Suppressor macrophage (primary cell): Measurements from ENCODE around the gene ALLC.
"Not testable (repeated sequence)": the region's sequence is repeated elsewhere in the genome, so short reads cannot be mapped to it uniquely, and the experiment has no call there.

Source experiments
- DNase-seq, 4 experiments: peaks; one replicate each; pipeline ENCODE4 v3.0.0-alpha.2; 2020 to 2022
- total RNA-seq, 17 experiments: gene quantifications; one replicate each; lab custom pipeline; 2026; ENCODE audit warnings: mixed read lengths in 6 of 17, inconsistent platforms in 3 of 17; lab: John Stamatoyannopoulos, UW

Gene ALLC
- total RNA-seq = 0 to 1.2 (median 0) reads per million in 17 experiments

DNA sequence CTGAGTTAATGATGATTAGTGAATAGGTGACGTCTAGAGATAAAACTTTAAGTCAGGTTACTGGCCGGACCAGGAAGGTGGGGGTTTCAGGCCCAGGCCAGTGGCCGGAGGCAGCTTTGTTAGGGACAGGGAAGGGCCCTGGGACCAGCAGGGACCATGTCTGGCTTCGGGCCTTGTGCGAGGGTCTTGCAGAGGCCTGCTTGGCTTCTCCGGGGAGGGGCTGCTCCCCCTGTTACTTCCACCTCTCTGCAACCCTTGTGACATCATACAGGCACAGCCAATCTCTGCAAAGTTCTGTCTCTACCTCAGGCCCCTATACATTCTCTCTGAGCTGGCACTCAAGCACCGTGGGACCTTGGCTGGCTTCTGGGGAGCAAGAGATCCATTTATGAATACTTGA is at the start of gene ALLC:
TSS of gene ALLC (plus strand) at position 320 of the 400 bp plus-strand sequence. CDS start 12,958 bp downstream, outside the sequence.
- DNase-seq = no peak

DNA sequence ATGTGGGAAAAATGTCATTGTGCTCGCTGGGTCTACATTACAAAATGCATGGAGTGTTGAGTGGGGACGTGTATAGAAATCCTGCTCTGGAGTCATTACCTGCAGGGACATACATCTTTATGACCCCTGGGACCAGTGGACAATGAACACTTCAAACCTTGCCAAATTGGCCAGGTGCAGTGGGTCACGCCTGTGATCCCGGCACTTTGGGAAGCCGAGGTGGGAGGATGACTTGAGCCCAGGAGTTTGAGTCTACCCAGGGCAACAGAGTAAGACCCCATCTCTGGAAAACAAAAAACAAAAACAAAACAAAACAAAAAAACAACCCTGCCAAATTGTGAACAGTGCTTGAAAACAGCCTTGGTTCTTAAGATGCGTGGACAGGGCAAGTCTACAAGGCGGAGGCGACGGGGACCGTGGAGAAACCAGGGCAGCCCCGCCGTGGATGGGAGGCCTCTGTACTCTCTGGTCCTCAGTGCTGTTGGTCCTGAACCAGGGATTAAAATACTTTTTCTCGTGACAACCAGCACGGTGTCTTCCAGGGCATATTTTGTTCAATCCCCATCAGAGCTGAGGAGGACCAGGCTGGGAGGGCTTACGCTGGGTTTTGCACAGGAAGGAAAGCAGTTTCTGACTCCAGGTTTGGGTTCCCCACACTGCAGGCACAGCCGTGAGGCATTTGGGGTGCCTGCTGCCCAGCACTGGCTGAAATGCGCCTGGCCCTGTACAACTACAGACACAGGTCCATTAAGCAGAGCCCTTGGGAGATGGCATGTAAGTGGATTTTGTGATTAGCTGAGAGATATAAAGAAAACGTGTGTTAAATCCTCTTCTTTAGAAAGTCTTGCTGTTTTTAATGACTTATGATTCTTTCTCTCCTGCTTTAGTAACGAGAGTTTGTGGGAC is 49.4 kb upstream of the ALLC start:
- no peak for DNase-seq

DNA sequence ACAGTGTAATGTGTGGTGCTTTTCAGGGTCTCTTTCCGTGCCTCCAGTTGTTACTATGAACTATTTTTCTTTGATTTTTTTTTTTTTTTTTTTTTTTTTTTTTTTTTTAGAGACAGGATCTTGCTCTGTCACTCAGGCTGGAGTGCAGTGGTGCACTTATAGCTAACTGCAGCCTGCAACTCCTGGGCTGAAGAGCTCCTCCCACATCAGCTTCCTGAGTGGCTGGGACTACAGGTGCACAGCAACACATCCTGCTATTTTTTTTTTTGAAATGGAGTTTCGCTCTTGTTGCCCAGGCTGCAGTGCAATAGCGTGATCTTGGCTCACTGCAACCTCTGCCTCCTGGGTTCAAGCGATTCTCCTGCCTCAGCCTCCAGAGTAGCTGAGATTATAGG is 48.7 kb upstream of the ALLC start:
- DNase-seq = not testable (repeated sequence)

DNA sequence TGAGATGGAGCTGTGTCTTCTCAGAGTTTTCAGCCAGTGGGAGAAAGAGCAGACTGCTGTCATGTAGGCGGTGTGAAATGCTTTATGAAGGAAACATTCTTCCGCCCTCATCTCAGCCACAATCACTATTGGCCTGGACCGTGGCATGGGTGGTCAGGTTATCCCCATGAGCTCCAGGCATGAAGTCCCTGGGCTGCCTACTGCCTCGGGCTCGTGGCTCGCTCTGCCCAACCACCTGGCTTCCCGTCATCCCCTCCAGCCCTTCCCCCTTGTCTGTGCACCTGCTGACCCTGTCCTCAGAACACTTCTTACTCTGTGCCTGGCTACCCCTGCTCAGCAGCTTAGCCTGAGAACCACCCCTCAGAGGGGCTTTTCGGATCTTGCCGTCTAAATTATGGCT is 47.6 kb upstream of the ALLC start:
- no peak for DNase-seq

DNA sequence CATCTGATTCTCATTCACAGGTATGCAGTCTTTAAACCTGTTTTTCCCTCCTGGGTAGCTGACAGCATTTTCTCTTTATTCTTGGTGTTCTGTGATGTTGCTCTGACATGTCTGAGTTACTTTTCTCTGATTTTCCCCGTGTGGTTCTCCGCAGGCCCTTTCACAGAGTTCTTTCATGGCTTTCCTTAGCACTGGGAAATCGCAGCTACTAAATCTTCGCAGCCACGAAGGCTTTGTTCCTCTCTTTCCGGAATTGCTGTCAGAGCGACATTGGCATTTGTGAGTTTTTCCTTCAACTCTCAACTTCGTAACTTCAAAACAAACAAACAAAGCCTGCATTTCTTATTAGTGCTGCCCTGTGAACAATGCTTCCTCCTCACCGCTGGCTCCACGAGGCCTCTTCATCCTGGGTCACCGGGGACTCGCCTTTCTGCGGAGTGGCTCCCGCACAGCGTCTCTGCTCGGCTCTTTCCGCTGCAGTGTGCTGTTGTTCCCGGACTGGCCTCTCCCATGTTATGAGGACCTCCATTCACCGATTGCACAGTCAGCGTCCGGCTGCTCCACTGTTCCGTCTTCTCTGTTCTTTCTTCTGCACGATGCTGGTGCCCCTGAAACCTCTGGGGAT is 47.0 kb upstream of the ALLC start:
- DNase-seq = no peak

DNA sequence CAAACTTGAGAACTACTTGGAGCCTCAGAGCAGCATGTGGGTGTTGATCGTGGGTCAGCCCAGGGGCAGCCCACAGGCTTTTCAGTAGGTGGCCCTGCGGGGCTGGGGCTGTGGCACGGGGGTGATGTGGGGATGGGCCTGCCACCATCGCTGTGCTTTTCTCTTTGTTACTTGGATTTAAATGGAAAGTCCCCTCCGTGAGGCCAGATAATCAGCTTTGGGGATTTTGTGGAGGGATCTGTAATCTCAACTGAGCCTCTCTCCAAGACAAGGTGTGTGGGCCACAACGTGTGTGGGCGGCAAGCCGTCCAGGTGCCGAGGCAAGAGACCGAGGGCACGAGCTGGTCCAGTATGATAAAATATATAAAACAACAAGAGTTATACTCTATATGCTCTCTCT is 46.4 kb upstream of the ALLC start:
- DNase-seq = no peak

DNA sequence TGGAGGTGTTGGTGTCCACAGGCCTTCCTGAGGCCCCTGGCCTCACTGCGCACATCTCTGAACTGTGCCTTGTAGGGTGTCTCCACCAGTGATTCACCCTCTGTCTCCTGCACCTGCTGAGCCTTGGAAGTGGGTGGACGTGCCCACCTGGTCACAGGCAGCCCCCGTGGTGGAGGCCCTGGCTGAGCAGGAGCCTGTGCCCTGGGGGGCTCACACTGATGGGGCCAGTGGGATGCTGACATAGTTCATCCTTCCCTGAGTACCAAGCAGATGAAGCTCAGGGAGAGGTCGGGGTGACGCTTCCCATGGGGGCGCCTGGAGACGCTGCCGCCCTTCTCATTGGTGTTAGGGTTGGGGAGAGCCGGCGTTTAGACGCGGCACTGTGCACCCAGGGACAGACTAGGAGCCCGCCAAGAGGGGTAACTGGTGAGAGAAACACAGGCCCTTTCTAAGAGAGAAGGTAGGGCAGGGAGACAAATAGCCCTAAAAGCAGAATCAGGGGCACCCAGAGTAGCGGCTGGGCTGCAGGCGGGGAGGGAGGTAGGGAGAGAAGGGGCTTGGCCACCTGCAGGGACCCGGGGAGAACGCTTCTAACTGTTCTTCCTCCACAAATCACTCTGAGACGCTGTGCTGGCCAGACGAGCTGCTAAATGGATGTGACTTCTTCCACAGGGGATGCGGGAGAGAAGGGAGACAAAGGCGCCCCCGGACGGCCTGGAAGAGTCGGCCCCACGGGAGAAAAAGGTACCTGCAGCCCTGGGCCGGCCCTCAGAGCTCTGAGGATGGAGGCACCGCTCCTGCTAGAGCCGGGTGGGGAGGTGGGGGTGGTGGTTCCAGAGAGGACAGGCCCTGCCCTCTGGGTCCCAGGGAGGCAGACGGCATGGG is 45.1 kb upstream of the ALLC start:
- no peak for DNase-seq

DNA sequence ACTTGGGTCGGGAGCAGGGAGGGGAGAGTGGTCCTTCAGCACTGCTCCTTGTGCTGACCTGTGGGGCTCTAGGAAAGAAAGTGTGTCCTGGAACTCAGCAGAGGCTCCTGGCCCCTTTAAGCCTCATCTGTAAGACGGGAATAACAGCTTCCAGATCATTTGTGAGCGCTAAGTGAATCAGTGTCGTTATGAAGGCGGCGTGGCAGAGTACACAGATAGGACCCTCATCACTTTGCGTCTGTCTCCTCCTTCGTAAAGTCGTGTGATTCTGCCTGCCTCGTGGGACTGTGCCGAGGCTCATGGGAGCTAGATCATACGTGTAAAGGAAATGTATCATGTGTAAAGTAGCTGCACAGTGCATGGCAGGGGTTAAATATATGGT is 44.5 kb upstream of the ALLC start:
- DNase-seq = no peak

DNA sequence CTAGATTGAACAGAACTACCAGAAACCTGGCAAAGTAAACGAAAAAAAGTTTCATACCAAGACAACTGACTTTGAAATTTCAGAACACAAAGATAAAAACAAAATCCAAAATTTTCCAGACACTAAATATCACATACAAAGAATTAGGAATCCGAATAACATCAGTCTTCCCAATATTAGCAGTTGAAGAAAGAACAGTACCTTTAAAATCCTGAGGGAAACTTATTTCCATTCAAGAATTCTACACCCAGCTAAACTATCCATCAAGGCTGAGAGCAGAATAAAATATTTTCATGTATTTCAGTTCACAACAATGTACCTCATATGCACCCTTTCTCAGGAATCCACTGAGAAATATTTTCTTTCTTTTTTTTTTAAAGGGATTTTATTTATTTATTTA is 43.3 kb upstream of the ALLC start:
- DNase-seq = not testable (repeated sequence)

DNA sequence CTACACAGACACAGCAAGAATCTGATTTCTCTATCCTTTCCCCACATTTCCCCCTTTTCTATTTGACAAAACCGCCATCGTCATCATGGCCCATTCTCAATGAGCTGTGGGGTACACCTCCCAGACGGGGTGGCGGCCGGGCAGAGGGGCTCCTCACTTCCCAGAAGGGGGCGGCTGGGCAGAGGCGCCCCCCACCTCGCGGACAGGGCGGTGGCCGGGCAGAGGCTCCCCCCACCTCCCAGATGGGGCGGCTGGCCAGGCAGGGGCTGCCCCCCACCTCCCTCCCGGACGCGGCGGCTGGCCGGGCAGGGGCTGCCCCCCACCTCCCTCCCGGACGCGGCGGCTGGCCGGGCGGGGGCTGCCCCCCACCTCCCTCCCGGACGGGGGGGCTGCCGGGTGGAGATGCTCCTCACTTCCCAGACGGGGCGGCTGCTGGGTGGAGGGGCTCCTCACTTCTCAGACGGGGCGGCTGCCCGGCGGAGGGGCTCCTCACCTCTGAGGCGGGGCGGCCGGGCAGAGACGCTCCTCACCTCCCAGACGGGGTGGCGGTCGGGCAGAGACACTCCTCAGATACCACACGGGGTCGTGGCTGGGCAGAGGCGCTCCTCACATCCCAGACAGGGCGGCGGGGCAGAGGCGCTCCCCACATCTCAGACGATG is 42.3 kb upstream of the ALLC start:
- DNase-seq = not testable (repeated sequence)

DNA sequence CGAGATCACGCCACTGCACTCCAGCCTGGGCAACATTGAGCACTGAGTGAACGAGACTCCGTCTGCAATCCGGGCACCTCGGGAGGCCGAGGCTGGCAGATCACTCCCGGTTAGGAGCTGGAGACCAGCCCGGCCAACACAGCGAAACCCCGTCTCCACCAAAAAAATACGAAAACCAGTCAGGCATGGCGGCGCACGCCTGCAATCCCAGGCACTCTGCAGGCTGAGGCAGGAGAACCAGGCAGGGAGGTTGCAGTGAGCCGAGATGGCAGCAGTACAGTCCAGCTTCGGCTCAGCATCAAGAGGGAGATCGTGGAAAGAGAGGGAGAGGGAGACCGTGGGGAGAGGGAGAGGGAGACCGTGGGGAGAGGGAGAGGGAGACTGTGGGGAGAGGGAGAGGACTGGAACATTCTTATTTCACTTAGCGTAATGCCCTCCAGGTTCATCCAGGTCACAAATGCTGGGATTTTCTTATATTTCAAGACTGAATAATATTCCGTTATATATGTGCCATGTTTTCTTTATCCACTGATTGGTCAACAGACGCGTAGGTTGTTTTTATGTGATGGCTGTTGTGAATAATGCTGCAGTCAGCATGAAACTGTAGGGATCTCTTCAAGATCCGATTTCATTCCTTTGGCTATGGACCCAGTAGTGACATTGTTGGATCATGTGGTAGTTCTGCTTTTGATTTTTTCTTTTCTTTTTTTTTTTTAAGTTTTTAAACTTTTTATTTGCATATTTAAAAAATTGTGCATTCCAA is 41.4 kb upstream of the ALLC start:
- not testable (repeated sequence) for DNase-seq

DNA sequence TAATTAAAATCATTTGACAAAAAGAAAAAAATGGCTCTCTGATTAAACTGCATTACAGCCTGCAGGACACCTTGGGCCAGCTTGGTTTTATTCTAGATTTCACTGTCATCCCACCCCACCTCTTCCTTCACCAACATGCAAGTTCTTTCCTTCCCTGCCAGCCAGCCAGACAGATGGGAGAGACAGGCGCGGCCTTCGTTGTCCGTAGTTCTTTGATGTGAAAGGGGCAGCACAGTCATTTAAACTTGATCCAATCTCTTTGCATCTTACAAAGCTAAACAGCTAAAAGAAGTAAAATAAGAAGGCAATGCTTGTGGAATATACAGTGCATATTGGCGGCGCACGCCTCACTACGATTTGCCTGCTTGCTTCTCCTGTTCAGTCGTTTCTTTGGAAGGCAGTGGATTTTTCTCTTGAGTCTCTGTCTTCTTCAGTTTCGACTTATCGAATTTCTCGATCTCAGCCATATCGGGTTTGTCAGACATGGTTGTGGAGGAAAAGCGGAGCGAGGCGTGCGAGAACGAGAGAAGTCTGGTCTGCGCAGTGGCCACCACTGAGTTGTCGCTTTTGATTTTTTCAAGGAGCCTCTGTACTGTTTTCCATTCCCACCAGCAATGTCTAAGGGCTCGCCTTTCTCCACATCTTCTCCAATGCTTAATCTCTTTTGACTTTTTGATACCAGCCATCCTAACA is 40.7 kb upstream of the ALLC start:
- no peak for DNase-seq

DNA sequence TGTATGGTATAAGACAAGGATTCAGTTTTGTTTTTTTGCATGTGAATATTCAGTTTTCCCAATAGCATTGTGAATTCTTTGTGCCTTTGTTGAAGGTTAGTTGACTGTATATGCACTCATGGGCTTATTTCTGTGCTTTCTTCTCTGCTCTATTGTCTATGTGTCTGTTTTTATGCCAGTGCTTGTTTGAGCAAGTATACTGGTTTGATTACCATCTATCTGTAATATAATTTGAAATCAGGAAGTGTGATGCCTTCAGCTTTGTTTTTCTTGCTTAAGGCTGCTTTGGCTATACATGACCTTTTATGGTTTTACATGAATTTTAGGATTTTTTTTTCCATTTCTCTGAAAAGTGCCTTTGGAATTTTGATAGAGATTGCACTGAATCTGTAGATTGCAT is 39.6 kb upstream of the ALLC start:
- DNase-seq = no peak

DNA sequence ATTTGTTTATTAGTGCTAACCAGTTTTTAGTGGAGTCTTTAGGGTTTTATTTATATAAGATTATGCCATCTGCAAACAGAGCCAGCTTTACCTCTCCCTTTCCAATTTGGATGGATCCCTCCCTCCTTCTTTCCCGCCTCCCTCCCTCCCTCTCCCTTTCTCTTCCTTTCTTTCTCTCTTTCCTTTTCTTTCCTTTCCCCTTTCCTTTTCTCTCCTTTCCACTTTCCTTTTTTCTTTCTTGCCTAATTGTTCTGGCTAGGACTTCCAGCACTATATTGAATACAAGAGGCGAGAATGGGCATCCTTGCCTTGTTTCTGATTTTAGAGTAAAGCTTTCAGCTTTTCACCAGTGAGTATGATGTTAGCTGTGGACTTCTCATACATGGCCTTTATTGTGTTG is 39.0 kb upstream of the ALLC start:
- no peak for DNase-seq

DNA sequence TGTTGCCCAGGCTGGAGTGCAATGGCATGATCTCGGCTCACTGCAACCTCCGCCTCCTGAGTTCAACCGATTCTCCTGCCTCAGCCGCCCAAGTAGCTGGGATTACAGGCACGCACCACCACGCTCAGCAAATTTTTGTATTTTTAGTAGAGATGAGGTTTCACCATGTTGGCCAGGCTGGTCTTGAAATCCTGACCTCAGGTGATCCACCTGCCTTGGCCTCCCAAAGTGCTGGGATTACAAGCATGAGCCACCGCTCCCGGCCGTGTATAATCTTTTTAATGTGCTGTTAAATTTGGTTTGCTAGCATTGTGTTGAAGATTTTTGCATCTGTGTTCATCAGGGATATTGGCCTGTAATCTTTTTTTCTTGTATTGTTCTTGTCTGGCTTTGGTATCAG is 38.3 kb upstream of the ALLC start:
- DNase-seq = not testable (repeated sequence)

DNA sequence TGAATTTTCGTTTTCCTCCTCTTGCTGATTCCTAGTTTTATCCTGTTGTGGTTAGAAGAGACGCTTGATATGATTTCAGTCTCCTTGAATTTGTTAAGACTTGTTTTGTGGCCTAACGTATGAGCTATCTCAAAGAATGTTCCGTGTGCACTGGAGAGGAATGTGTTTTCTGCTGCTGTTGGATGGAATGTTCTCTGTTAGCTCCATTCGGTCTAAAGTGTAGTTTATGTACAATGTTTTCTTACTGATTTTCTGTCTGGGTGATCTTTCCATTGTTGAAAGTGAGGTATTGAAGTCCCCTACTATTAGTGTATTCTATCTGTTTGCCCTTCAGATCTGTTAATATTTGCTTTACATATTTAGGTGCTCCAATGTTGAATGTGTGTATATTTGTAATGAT is 37.2 kb upstream of the ALLC start:
- no peak for DNase-seq

DNA sequence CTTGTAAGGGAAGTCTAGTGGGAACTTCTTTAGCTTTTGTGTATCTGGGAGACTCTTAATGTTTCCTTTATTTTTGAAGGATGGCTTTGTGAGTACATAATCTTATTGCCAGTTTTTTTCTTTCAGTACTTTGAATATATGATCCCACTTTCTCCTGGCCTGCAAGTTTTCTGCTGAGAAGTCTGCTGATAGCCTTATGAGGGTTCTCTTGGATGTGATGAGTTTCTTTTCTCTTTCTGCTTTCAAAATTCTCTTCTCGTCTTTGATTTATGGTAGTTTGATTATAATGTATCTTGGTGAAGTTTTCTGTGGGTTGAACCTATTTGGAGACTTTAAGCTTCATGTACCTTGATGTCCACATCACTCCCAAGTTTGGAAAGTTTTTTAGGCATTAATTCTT is 35.0 kb upstream of the ALLC start:
- DNase-seq = no peak

DNA sequence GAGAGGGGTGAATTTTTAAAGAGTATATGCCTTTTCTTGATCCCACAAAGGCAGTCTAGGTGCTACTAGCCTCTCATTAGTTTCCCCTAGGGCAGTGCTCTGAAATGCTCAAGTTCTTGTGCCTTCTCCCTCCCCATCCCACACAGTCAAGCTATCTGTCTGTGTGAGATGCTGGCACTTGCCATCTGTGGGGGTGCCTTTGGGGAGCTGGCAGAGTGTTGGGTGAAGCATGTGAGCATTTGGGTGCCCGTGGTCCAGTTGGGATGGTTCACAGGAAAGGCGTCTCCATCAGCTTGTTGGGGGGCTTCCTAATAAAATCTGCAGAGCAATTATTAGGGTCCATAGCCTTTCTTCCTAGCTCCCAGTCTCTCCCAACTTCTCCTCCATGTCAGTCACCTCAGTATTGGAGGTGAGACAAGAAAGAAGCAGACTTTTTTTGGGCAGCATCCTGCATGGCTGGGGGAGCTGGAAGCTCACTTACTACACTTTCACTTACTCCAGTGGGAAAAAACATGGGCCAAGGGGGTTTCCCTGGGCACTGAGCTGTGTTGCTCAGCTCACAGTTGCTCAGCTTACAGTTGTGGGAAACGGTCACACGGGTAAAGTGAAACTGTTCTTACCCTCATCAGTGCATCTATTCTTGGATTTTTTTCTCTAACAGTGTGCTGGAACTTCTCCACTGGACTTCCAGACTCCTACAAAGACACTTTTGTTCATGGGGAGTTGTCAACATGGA is 33.8 kb upstream of the ALLC start:
- no peak for DNase-seq

DNA sequence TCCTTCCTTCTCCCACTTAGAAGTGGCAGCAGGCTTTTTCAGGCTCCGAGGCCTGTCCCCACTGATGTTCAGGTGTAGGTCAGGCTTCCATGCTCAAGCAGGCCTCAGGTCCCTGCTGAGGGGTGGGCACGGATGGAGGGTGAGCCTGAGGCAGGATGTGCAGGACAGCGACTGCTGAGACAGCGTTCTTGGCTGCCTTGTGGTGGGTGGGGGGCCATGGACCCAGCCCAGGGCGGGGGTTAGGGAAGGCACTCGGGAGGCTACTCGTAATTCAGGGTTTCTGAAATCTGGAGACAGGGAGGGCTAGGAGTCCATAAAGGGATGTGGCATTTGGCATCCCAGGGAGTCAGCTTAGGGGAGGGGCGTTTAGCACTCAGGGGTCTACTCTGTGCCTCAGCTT is 32.8 kb upstream of the ALLC start:
- DNase-seq = no peak

DNA sequence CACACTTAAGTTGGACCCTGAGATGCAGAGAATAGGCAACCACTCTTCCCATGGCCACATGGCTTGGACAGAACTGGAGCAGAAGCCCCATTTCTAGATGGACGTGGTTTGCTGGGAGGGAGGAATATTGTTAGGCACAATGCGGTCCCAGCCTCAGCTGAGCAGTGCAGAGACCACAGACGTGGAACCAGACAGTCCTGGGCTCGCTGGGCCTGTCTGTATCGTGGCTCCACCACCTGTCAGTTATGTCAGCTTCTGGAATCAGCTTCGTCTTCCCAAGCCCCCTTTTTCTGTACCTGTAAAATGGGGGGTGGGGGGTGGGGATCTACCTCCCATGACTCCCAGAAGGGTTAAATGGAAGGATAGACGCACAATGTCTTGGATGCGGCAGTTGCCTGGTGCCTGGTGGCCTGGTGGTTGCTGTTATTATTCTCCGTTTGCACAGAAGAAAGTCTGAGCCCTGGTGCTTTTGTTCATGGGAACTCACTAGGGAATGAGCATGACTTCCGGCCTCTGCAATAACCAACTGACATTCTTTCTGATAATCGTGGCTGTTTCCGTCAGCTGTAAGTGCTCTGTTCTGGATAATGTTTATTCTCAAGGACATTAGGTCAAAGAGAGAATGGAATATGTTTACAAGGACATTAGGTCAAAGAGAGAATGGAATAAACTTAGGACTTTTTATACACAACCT is 31.7 kb upstream of the ALLC start:
- DNase-seq = no peak
